ENCODE measurements around the gene DMD.

The DMD gene

GRCh38 chrX:32571579-32571978 lies 639.8 kb downstream of the DMD start:
- H3K36me3 ChIP-seq (replicated peaks; ENCODE audit: low read depth, low read length), result no peaks in the 10 kb centered on the region
- H2AFZ ChIP-seq (ENCODE audit: low read depth, low read length), result no peak overlapping the region
- no peaks in the 10 kb centered on the region for H3K4me1 ChIP-seq (ENCODE audit: low read length)
- no peak overlapping the region for H3K9ac ChIP-seq (ENCODE audit: low read length)
- no peaks in the 10 kb centered on the region for H3K27me3 ChIP-seq (ENCODE audit: low read depth, low read length)
- no peak overlapping the region for H3K4me2 ChIP-seq (ENCODE audit: low read length)
- H4K20me1 ChIP-seq (ENCODE audit: insufficient read depth, low read length), result no peaks in the 10 kb centered on the region
- no peaks in the 10 kb centered on the region for H3K9me3 ChIP-seq (ENCODE audit: insufficient read depth, low read length)
- H3K4me3 ChIP-seq (ENCODE audit: low read length), result no peak overlapping the region
- no peak overlapping the region for H3K27ac ChIP-seq (ENCODE audit: low read length)
- TF ChIP-seq EZH2phosphoT487 (IDR thresholded peaks at IDR 0.05; ENCODE audit: low read depth) (no peak), CTCF (IDR thresholded peaks at IDR 0.05; ENCODE audit: low read depth, low read length) (no peak)
- no peaks in the 10 kb centered on the region for H3K79me2 ChIP-seq (ENCODE audit: low read length)

GRCh38 chrX:32562261-32562660 lies 649.1 kb downstream of the DMD start:
- H3K27me3 ChIP-seq (ENCODE audit: low read depth, low read length), result no peaks in the 10 kb centered on the region
- no peaks in the 10 kb centered on the region for H3K9me3 ChIP-seq (ENCODE audit: insufficient read depth, low read length)
- H2AFZ ChIP-seq (ENCODE audit: low read depth, low read length), result no peak overlapping the region
- no peak overlapping the region for H3K27ac ChIP-seq (ENCODE audit: low read length)
- no peaks in the 10 kb centered on the region for H4K20me1 ChIP-seq (ENCODE audit: insufficient read depth, low read length)
- no peaks in the 10 kb centered on the region for H3K36me3 ChIP-seq (replicated peaks; ENCODE audit: low read depth, low read length)
- H3K4me3 ChIP-seq (ENCODE audit: low read length), result no peak overlapping the region
- TF ChIP-seq CTCF (IDR thresholded peaks at IDR 0.05; ENCODE audit: low read depth, low read length) (no peak), EZH2phosphoT487 (IDR thresholded peaks at IDR 0.05; ENCODE audit: low read depth) (no peak)
- no peak overlapping the region for H3K4me2 ChIP-seq (ENCODE audit: low read length)
- H3K9ac ChIP-seq (ENCODE audit: low read length), result no peak overlapping the region
- no peaks in the 10 kb centered on the region for H3K79me2 ChIP-seq (ENCODE audit: low read length)
- no peaks in the 10 kb centered on the region for H3K4me1 ChIP-seq (ENCODE audit: low read length)

- no peaks in the 10 kb centered on the region for H3K9me3 ChIP-seq (ENCODE audit: insufficient read depth, low read length)
- H3K9ac ChIP-seq (ENCODE audit: low read length), result no peak overlapping the region
- H3K4me3 ChIP-seq (ENCODE audit: low read length), result no peak overlapping the region
- TF ChIP-seq EZH2phosphoT487 (IDR thresholded peaks at IDR 0.05; ENCODE audit: low read depth) (no peak), CTCF (IDR thresholded peaks at IDR 0.05; ENCODE audit: low read depth, low read length) (no peak)
- H4K20me1 ChIP-seq (ENCODE audit: insufficient read depth, low read length), result no peaks in the 10 kb centered on the region
- H3K36me3 ChIP-seq (replicated peaks; ENCODE audit: low read depth, low read length), result no peaks in the 10 kb centered on the region
- H2AFZ ChIP-seq (ENCODE audit: low read depth, low read length), result no peak overlapping the region; the same call in 1 of the 2 replicates
- H3K27ac ChIP-seq (ENCODE audit: low read length), result no peak overlapping the region
- no peaks in the 10 kb centered on the region for H3K79me2 ChIP-seq (ENCODE audit: low read length)
- no peaks in the 10 kb centered on the region for H3K4me1 ChIP-seq (ENCODE audit: low read length)
- no peak overlapping the region for H3K4me2 ChIP-seq (ENCODE audit: low read length)
- H3K27me3 ChIP-seq (ENCODE audit: low read depth, low read length), result no peaks in the 10 kb centered on the region
These were observed 666.2 kb downstream of the DMD start for GRCh38 chrX:32545101-32545500.

- Histone ChIP-seq H3K27ac (ENCODE audit: low read length) (no peak overlapping the region), H3K36me3 (replicated peaks; ENCODE audit: low read depth, low read length) (no peaks in the 10 kb centered on the region), H3K9me3 (ENCODE audit: insufficient read depth, low read length) (no peaks in the 10 kb centered on the region), H3K79me2 (ENCODE audit: low read length) (no peaks in the 10 kb centered on the region), H3K27me3 (ENCODE audit: low read depth, low read length) (no peaks in the 10 kb centered on the region; the same call in 1 of the 2 replicates), H3K4me1 (ENCODE audit: low read length) (peaks cover 10% of the 10 kb centered on the region), H3K4me2 (ENCODE audit: low read length) (no peak overlapping the region), H3K4me3 (ENCODE audit: low read length) (no peak overlapping the region), H2AFZ (ENCODE audit: low read depth, low read length) (no peak overlapping the region), H3K9ac (ENCODE audit: low read length) (no peak overlapping the region), H4K20me1 (ENCODE audit: insufficient read depth, low read length) (no peaks in the 10 kb centered on the region)
- TF ChIP-seq EZH2phosphoT487 (IDR thresholded peaks at IDR 0.05; ENCODE audit: low read depth) (no peak), CTCF (IDR thresholded peaks at IDR 0.05; ENCODE audit: low read depth, low read length) (no peak)
These were observed 672.8 kb downstream of the DMD start for GRCh38 chrX:32538554-32538953.

All from OCI-LY3 (cell line).